Measurements from ENCODE around the gene GNPDA1. TPM values are rescaled to one million over a fixed set of nuclear protein-coding genes. Genes with fewer than 3 reads are reported as not detected.

The GNPDA1 gene
- total RNA-seq, 1 experiment from 2014 or later, result 36.1 TPM

- no peak overlapping the region for H3K4me3 Mint-ChIP-seq (ENCODE audit: unreplicated experiment)
- no peak overlapping the region for H3K27ac Mint-ChIP-seq (ENCODE audit: low read depth, unreplicated experiment)
- no peak for TF ChIP-seq CTCF (IDR thresholded peaks at IDR 0.05; ENCODE audit: unreplicated experiment)
- no peaks in the 10 kb centered on the region for H3K27me3 Mint-ChIP-seq (ENCODE audit: insufficient read depth, unreplicated experiment)
- intact Hi-C loops (cut with micrococcal nuclease), result loop anchor here (10.0 kb wide), 1 partner anchor 152 kb away; no protein-coding TSS in a partner anchor
- POLR2A ChIA-PET, result interaction anchor here (0.7 kb wide), 3 partner anchors 19 to 870 kb away, joined by 3 to 4 read pairs (median 3); no protein-coding TSS in a partner anchor
- H3K36me3 Mint-ChIP-seq (ENCODE audit: insufficient read depth, unreplicated experiment), result peaks cover 15% of the 10 kb centered on the region
- H3K9me3 Mint-ChIP-seq (ENCODE audit: unreplicated experiment), result no peaks in the 10 kb centered on the region
- no TSS peak for BruUV-seq (replicated peaks)
- DNase-seq (ENCODE audit: unreplicated experiment), result no peak
- H3K4me1 Mint-ChIP-seq (ENCODE audit: insufficient read depth, unreplicated experiment), result peaks cover 20% of the 10 kb centered on the region
- CTCF ChIA-PET, result interaction anchor here (0.5 to 19.4 kb wide), 4 partner anchors 76 to 273 kb away, joined by 4 to 519 read pairs (median 213); partner anchors contain the start of gene PCDH1
These were observed 46.4 kb downstream of the GNPDA1 start for GRCh38 chr5:141966275-141966962.

GRCh38 chr5:141965071-141965470 is 47.8 kb downstream of the GNPDA1 start:
- no peaks in the 10 kb centered on the region for H3K27me3 Mint-ChIP-seq (ENCODE audit: insufficient read depth, unreplicated experiment)
- CTCF ChIA-PET, result interaction anchor here (0.6 to 19.4 kb wide), 3 partner anchors 80 to 272 kb away, joined by 4 to 519 read pairs (median 395); partner anchors contain the start of gene PCDH1
- DNase-seq (ENCODE audit: unreplicated experiment), result no peak
- no peak overlapping the region for H3K27ac Mint-ChIP-seq (ENCODE audit: low read depth, unreplicated experiment)
- intact Hi-C loops (cut with micrococcal nuclease), result loop anchor here (10.0 kb wide), 1 partner anchor 150 kb away; no protein-coding TSS in a partner anchor
- TF ChIP-seq CTCF (IDR thresholded peaks at IDR 0.05; ENCODE audit: unreplicated experiment), result no peak
- no TSS peak for BruUV-seq (replicated peaks)
- POLR2A ChIA-PET, result interaction anchor here (2.0 kb wide), 1 partner anchor 41 kb away, joined by 11 read pairs; the partner anchor contains the start of gene DELE1
- H3K4me1 Mint-ChIP-seq (ENCODE audit: insufficient read depth, unreplicated experiment), result peaks cover 22% of the 10 kb centered on the region
- H3K9me3 Mint-ChIP-seq (ENCODE audit: unreplicated experiment), result no peaks in the 10 kb centered on the region
- H3K4me3 Mint-ChIP-seq (ENCODE audit: unreplicated experiment), result no peak overlapping the region
- H3K36me3 Mint-ChIP-seq (ENCODE audit: insufficient read depth, unreplicated experiment), result peaks cover 6% of the 10 kb centered on the region

GRCh38 chr5:141963701-141964100 is 49.1 kb downstream of the GNPDA1 start:
- H3K27ac Mint-ChIP-seq (ENCODE audit: low read depth, unreplicated experiment), result no peak overlapping the region

More at GRCh38 chr5:141963701-141964100, 49.1 kb downstream of the GNPDA1 start:
- Mint-ChIP-seq H3K4me3 (ENCODE audit: unreplicated experiment) (no peak overlapping the region), H3K27me3 (ENCODE audit: insufficient read depth, unreplicated experiment) (no peaks in the 10 kb centered on the region), H3K36me3 (ENCODE audit: insufficient read depth, unreplicated experiment) (peaks cover 1% of the 10 kb centered on the region), H3K4me1 (ENCODE audit: insufficient read depth, unreplicated experiment) (peaks cover 18% of the 10 kb centered on the region), H3K9me3 (ENCODE audit: unreplicated experiment) (no peaks in the 10 kb centered on the region)
- intact Hi-C loops (cut with micrococcal nuclease), result loop anchor here (10.0 kb wide), 1 partner anchor 149 kb away; no protein-coding TSS in a partner anchor
- no peak for TF ChIP-seq CTCF (IDR thresholded peaks at IDR 0.05; ENCODE audit: unreplicated experiment)
- no peak for DNase-seq (ENCODE audit: unreplicated experiment)
- ChIA-PET POLR2A (interaction anchor here (0.6 to 2.0 kb wide), 3 partner anchors 40 to 272 kb away, joined by 3 to 11 read pairs (median 3); partner anchors contain the start of gene DELE1), CTCF (interaction anchor here (0.5 to 19.4 kb wide), 13 partner anchors 11 to 299 kb away, joined by 3 to 519 read pairs (median 4); partner anchors contain the start of gene PCDH1)
- no TSS peak for BruUV-seq (replicated peaks)

Measured in MCF 10A (cell line).